Activated CD4-positive, alpha-beta T cell treated with anti-CD3 and anti-CD28 coated beads for 4 hours (primary cell): ENCODE data around the gene TOMM5.
A peak's percentile ranks its signal among the peaks of the same experiment; 100 is the strongest.

Experiments
- DNase-seq, 2 donors: peaks; one replicate each; pipeline ENCODE4 v3.0.0-alpha.2; 2020

TOMM5 gene

GRCh38 chr9:37592108-37592951 lies at the start of gene TOMM5:
TOMM5 (minus strand) TSS chr9:37592597; CDS start chr9:37592532, 65 bp downstream.
- DNase-seq, result peak; percentile 88

GRCh38 chr9:37641331-37641730 lies 48.9 kb upstream of the TOMM5 start:
- DNase-seq, result no peak

- no peak for DNase-seq
Observed at GRCh38 chr9:37640246-37640645, 47.8 kb upstream of the TOMM5 start.

- DNase-seq, result no peak
Observed at GRCh38 chr9:37639841-37640240, 47.4 kb upstream of the TOMM5 start.

GRCh38 chr9:37639109-37639762 lies 46.8 kb upstream of the TOMM5 start:
- no peak for DNase-seq

- DNase-seq, result no peak
Observed at GRCh38 chr9:37636511-37637448, 44.4 kb upstream of the TOMM5 start.

GRCh38 chr9:37635808-37636207 lies 43.4 kb upstream of the TOMM5 start:
- no peak for DNase-seq

- DNase-seq, result no peak
Observed at GRCh38 chr9:37632479-37632878, 40.1 kb upstream of the TOMM5 start.

GRCh38 chr9:37626708-37627292 lies 34.4 kb upstream of the TOMM5 start:
- no peak for DNase-seq

GRCh38 chr9:37625758-37626147 lies 33.4 kb upstream of the TOMM5 start:
- no peak for DNase-seq

GRCh38 chr9:37625036-37625757 lies 32.8 kb upstream of the TOMM5 start:
- no peak for DNase-seq

GRCh38 chr9:37624073-37624472 lies 31.7 kb upstream of the TOMM5 start:
- no peak for DNase-seq

- DNase-seq, result no peak
Observed at GRCh38 chr9:37623267-37623666, 30.9 kb upstream of the TOMM5 start.

GRCh38 chr9:37622462-37622861 lies 30.1 kb upstream of the TOMM5 start:
- no peak for DNase-seq

- no peak for DNase-seq
Observed at GRCh38 chr9:37621273-37622121, 29.1 kb upstream of the TOMM5 start.

GRCh38 chr9:37620396-37620795 lies 28.0 kb upstream of the TOMM5 start:
- no peak for DNase-seq

- no peak for DNase-seq
Observed at GRCh38 chr9:37619806-37620205, 27.4 kb upstream of the TOMM5 start.

- no peak for DNase-seq
Observed at GRCh38 chr9:37618817-37619216, 26.4 kb upstream of the TOMM5 start.

GRCh38 chr9:37617832-37618231 lies 25.4 kb upstream of the TOMM5 start:
- DNase-seq, result no peak

GRCh38 chr9:37617161-37617560 lies 24.8 kb upstream of the TOMM5 start:
- DNase-seq, result no peak

GRCh38 chr9:37611961-37612360 lies 19.6 kb upstream of the TOMM5 start:
- DNase-seq, result no peak
